Colonic mucosa (tissue), 4 donors: ENCODE measurements around the gene EMILIN1. TPM values are rescaled to one million over a fixed set of nuclear protein-coding genes. Genes with fewer than 3 reads are reported as not detected.

Source experiments
- DNase-seq: peaks from one replicate; pipeline ENCODE4 v3.0.0-alpha.2; 2020
- H3K27ac ChIP-seq: fragments of 200-600 bp; one replicate; pipeline ENCODE4 v1.8.0; 2021
- H3K27me3 ChIP-seq: fragments of 200-600 bp; one replicate; pipeline ENCODE4 v1.8.0; 2021
- H3K36me3 ChIP-seq: fragments of 200-600 bp; one replicate; pipeline ENCODE4 v1.8.0; 2021
- H3K4me1 ChIP-seq: fragments of 200-600 bp; one replicate; pipeline ENCODE4 v1.8.0; 2021; ENCODE audit warnings: mild to moderate bottlenecking
- H3K4me3 ChIP-seq: fragments of 200-600 bp; one replicate; pipeline ENCODE4 v1.8.0; 2021
- H3K9ac ChIP-seq, 2 donors: one replicate each; pipeline ENCODE4 v1.7.0; 2013; ENCODE audit warnings: control low read depth in 2 of 2, low read depth in 2 of 2, low read length in 2 of 2
- H3K9me3 ChIP-seq: fragments of 200-600 bp; one replicate; pipeline ENCODE4 v1.8.0; 2021
- CTCF ChIP-seq: fragments of 200-600 bp; IDR thresholded peaks from one replicate; pipeline ENCODE4 v1.8.0; 2022; ENCODE audit warnings: antibody characterized with exemption, mild to moderate bottlenecking
- intact Hi-C: fragments of 100-400 bp; cut with DNase I; formaldehyde crosslinking; loops from one replicate; pipeline ENCODE4 v1.14.1; 2022
- total RNA-seq, 2 donors: library from RNA; stranded (reverse); fragmentation: NEBNext Ultra II Directional in 1 of 2; extraction: Animal tissue kit (Norgen Biotek cat#: 25700) in 1 of 2; gene quantifications; one replicate each; pipeline ENCODE4 v1.2.1, GENCODE V29; 2021
- donor health status: healthy.
- donor health status: DM: no; HTN: no; CAD: no.
- donor health status: DM: no; HTN: no; CAD: no.

Gene EMILIN1
- total RNA-seq, 2 donors from 2014 or later = 20.2 to 43.0 TPM

DNA sequence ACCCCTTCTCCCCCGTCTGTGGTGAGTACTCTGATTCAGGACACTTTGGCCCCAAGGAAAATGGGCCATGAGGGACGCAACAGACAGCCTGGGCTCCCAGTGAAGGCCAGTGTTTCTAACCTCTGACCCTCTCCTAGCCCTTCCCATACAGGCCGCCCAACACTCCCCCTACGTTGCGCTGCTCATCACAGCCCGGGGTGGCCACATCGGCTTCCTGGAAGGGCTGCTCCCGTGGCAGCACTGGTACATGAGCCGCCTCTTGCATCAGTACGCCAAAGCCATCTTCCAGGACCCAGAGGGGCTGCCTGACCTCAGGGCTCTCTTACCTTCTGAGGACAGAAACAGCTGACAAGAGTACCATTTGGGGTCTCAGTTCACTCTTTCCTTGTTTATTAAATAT, 52.0 kb downstream of the EMILIN1 start:
- intact Hi-C loops = no loop called here

DNA sequence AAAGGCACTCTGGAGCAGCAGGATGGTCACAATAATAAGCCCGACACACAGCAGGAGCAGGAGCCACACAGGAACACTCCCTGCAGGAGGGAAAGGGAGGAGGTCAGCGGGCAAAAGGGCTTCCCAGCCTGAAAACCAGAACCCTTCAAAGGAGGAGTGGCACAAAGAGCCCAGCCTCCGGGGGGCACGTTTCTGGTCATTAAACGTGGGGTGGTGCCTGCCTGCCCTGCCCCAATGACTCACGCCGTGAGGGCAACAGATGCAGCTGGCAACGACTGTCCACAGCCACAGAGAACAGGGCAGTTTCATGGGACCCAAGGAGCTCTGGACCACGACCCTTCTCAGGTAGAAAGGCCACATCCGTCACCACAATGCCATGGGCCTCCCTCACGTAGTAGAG, 53.0 kb downstream of the EMILIN1 start:
- intact Hi-C loops = no loop called here
- Histone ChIP-seq H3K27ac (no peak overlapping the region), H3K9me3 (no peaks in the 10 kb centered on the region), H3K36me3 (no peaks in the 10 kb centered on the region), H3K4me3 (no peak overlapping the region), H3K9ac (no peak overlapping the region), H3K4me1 (no peaks in the 10 kb centered on the region), H3K27me3 (no peaks in the 10 kb centered on the region)
- no peak for DNase-seq
- TF ChIP-seq CTCF = no peak

More for the DNA sequence above, 52.0 kb downstream of the EMILIN1 start:
- no peak for DNase-seq
- Histone ChIP-seq H3K27ac (no peak overlapping the region), H3K27me3 (no peaks in the 10 kb centered on the region), H3K9ac (no peak overlapping the region), H3K36me3 (no peaks in the 10 kb centered on the region), H3K4me3 (no peak overlapping the region), H3K4me1 (no peaks in the 10 kb centered on the region), H3K9me3 (no peaks in the 10 kb centered on the region)
- no peak for TF ChIP-seq CTCF

DNA sequence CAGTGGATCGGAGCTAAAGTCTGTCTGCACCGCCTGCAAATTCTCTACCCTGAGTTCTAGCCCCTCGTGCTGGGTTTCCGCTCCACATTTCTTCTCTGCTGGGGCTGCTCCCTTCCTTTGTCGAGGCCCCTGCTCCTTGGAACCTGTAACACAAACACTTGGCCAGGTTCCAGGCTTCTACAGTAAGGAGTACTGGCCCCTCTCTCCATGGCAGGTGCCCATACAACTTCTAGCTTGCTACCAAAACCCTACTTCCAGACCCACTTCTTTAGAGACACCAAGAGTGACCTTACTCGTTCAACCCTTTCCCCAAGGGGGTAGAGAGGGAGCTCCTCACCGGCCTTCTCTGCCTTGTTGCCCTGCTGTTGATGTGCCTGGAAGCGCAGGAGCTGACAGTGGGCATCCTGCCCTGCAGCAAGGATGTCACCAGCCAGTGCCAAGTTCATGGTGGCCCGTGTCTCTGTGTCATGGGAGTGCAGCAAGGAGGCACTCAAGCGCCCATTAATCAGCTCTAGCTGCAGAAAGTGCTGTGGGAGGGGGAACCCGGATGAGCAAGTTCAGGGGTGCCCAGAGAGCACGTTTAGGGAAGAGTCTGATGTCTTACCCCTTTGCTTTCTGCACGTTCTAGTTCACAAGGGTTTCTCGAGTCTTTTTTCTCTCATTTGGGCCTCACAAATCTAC, 54.9 kb downstream of the EMILIN1 start:
- Histone ChIP-seq H3K27me3 (no peaks in the 10 kb centered on the region), H3K9ac (peak overlapping the region; percentile 91 to 99), H3K4me1 (no peaks in the 10 kb centered on the region), H3K36me3 (no peaks in the 10 kb centered on the region), H3K27ac (no peak overlapping the region), H3K9me3 (no peaks in the 10 kb centered on the region), H3K4me3 (peak overlapping the region; percentile 94)
- DNase-seq = no peak
- intact Hi-C loops = no loop called here
- TF ChIP-seq CTCF = no peak

DNA sequence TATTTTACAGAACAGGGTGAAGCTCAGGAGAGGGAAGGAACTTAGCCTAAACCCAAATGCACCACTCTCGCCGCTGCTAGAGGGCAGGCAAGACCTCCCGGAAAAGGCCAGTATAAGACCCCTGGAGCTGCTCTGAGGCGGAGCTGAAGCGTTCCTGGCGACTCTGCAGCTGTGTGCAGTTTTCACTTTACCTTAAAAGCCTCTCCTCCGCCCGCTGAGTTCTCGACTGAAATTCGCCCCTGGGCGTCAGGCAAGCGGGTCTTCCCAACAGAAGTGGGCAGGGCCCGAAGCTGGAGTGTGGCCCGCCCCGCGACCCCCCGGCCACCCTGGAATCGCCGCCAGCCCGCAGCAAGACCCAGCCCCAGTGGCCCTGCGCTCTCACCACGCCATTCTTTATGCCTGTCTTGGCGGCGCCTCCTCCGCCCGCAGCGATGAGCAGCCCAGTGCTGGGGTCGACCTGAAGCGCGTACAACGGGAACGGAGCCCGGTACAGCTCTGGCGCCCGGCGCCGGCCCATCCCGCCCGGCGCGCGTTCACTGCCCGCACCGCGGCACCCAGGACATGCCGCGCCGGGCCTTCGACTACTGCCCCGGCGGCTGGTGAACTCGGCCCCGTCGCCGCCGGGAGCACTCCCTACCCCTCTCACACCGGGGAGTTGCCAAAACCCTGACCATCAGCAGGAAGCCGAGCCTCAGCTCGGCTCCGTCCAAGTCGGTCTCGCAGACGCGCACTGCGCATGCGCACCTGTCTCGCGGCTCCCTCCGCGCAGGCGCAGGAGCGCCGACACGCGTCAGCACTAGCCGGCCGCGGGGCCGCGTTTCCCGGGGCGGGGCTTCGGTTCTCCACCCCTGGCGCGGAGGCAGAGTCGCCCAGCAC, 55.7 kb downstream of the EMILIN1 start, which contains the start of gene PREB:
TSS of gene PREB (minus strand) at position 732 of the 876 bp plus-strand sequence. CDS start at position 517, 215 bp downstream.
- Histone ChIP-seq H3K4me1 (no peaks in the 10 kb centered on the region), H3K27ac (peak within 1 kb of the TSS; percentile 86), H3K36me3 (no peaks in the 10 kb centered on the region), H3K9ac (peak within 1 kb of the TSS; percentile 91 to 99), H3K9me3 (no peaks in the 10 kb centered on the region), H3K4me3 (peak within 1 kb of the TSS; percentile 94), H3K27me3 (no peaks in the 10 kb centered on the region)
- peak; percentile 97 for DNase-seq
- intact Hi-C loops = no loop called here
- no peak for TF ChIP-seq CTCF

GRCh38 chr2:27134781-27135477, 56.5 kb downstream of the EMILIN1 start:
- H3K4me1 ChIP-seq = no peaks in the 10 kb centered on the region
- DNase-seq = no peak
- no peak for TF ChIP-seq CTCF
- H3K9ac ChIP-seq = no peak overlapping the region
- no peaks in the 10 kb centered on the region for H3K27me3 ChIP-seq
- no peak overlapping the region for H3K27ac ChIP-seq
- H3K36me3 ChIP-seq = no peaks in the 10 kb centered on the region
- H3K9me3 ChIP-seq = no peaks in the 10 kb centered on the region
- H3K4me3 ChIP-seq = peak overlapping the region; percentile 94
- intact Hi-C loops = no loop called here
